SK-N-SH (cell line): ENCODE measurements around the gene IPCEF1. TPM values are rescaled to one million over a fixed set of nuclear protein-coding genes. Genes with fewer than 3 reads are reported as not detected.

Experiments used
- CTCF ChIA-PET: fragments of 300-600, 350-600 bp; formaldehyde crosslinking; extraction: SDS; loops from one replicate; lab custom pipeline; 2021; lab: Yijun Ruan, JAX
- POLR2A ChIA-PET: fragments of 350-600 bp; sonication (Branson Sonifier 250); formaldehyde crosslinking; extraction: SDS; loops from one replicate; lab custom pipeline; 2020; ENCODE audit warnings: antibody characterized with exemption, inconsistent platforms; lab: Yijun Ruan, JAX
- DNase-seq: peaks from one replicate; pipeline ENCODE4 v3.0.0; 2012
- H2AFZ ChIP-seq: fragments of 200-600 bp; sonication (generic); 2 replicates; pipeline ENCODE4 v1.8.1; 2016; ENCODE audit warnings: antibody characterized with exemption, mild to moderate bottlenecking, low read depth
- H3F3A ChIP-seq: fragments of 200-600 bp; sonication (generic); replicated peaks from 2 replicates; pipeline ENCODE3; 2016; ENCODE audit warnings: antibody characterized with exemption, mild to moderate bottlenecking; ENCODE audit not compliant: insufficient read depth
- H3K27ac ChIP-seq, 2 experiments: fragments of 200-500 bp in 1 of 2; fragments of 200-600 bp in 1 of 2; sonication (Bioruptor generic) in 1 of 2; sonication (generic), shearing (Covaris generic) in 1 of 2; 2 replicates each; pipeline versions ENCODE4 v1.5.1 to v1.6.1; 2014 to 2016; ENCODE audit warnings: low read depth in 2 of 2, inconsistent platforms in 1 of 2, low read length in 1 of 2, mild to moderate bottlenecking in 1 of 2, mixed read lengths in 1 of 2
- H3K27me3 ChIP-seq: fragments of 200-600 bp; sonication (generic), shearing (Covaris generic); 2 replicates; pipeline ENCODE4 v1.6.1; 2016; ENCODE audit warnings: mixed run types; ENCODE audit not compliant: insufficient read depth
- H3K36me3 ChIP-seq, 2 experiments: fragments of 200-500 bp in 1 of 2; fragments of 200-600 bp in 1 of 2; sonication (Bioruptor generic) in 1 of 2; sonication (generic) in 1 of 2; replicated peaks in 1 of 2; 2 replicates each; pipeline versions ENCODE3 to v1.5.1; 2014 to 2016; ENCODE audit warnings: low read length in 1 of 2, mild to moderate bottlenecking in 1 of 2; ENCODE audit not compliant: insufficient read depth in 2 of 2, control insufficient read depth in 1 of 2
- H3K4me1 ChIP-seq, 2 experiments: fragments of 200-500 bp in 1 of 2; fragments of 200-600 bp in 1 of 2; sonication (Bioruptor generic) in 1 of 2; sonication (generic), shearing (Covaris generic) in 1 of 2; 2 replicates each; pipeline versions ENCODE4 v1.5.1 to v1.6.1; 2014 to 2016; ENCODE audit warnings: low read depth in 1 of 2, low read length in 1 of 2, mixed run types in 1 of 2; ENCODE audit not compliant: insufficient read depth in 2 of 2, control insufficient read depth in 1 of 2
- H3K4me2 ChIP-seq: fragments of 200-600 bp; sonication (generic), shearing (Covaris generic); 2 replicates; pipeline ENCODE4 v1.6.1; 2017; ENCODE audit warnings: mixed run types
- H3K4me3 ChIP-seq, 2 experiments: fragments of 200-500 bp in 1 of 2; fragments of 200-600 bp in 1 of 2; sonication (Bioruptor generic) in 1 of 2; sonication (generic), shearing (Covaris generic) in 1 of 2; 2 replicates each; pipeline versions ENCODE4 v1.5.1 to v1.8.1; 2014 to 2016; ENCODE audit warnings: low read depth in 2 of 2, inconsistent platforms in 1 of 2, low read length in 1 of 2, mild to moderate bottlenecking in 1 of 2, mixed read lengths in 1 of 2, moderate library complexity in 1 of 2
- H3K79me2 ChIP-seq: fragments of 200-600 bp; sonication (generic); 2 replicates; pipeline ENCODE4 v1.8.1; 2017; ENCODE audit warnings: mild to moderate bottlenecking; ENCODE audit not compliant: insufficient read depth
- H3K9ac ChIP-seq: fragments of 200-600 bp; sonication (generic); 2 replicates; pipeline ENCODE4 v1.6.1; 2017; ENCODE audit warnings: mixed run types
- H3K9me2 ChIP-seq: fragments of 200-600 bp; sonication (generic); 2 replicates; pipeline ENCODE4 v1.6.1; 2017; ENCODE audit warnings: mixed run types
- H3K9me3 ChIP-seq: fragments of 200-600 bp; sonication (generic); 2 replicates; pipeline ENCODE4 v1.6.1; 2017; ENCODE audit warnings: mixed run types, mild to moderate bottlenecking, moderate library complexity
- H4K20me1 ChIP-seq: fragments of 200-600 bp; sonication (generic); 2 replicates; pipeline ENCODE4 v1.6.1; 2017; ENCODE audit warnings: mild to moderate bottlenecking, mixed run types; ENCODE audit not compliant: insufficient read depth
- CHD2 ChIP-seq: fragments of 150-350 bp; IDR thresholded peaks from 2 replicates; pipeline ENCODE4 v1.6.1; 2018; ENCODE audit warnings: low read length; ENCODE audit not compliant: partially characterized antibody
- EZH2phosphoT487 ChIP-seq: fragments of 200-600 bp; sonication (generic); IDR thresholded peaks from 2 replicates; pipeline ENCODE4 v1.6.1; 2017; ENCODE audit warnings: low read depth, mixed run types, mild to moderate bottlenecking, antibody characterized with exemption, moderate library complexity, borderline replicate concordance
- GABPA ChIP-seq: IDR thresholded peaks from 2 replicates; pipeline ENCODE4 v1.4.0; 2012; ENCODE audit warnings: low read depth, mild to moderate bottlenecking
- GATA2 ChIP-seq: sonication (generic); formaldehyde crosslinking; IDR thresholded peaks from 2 replicates; pipeline ENCODE4 v1.5.0; 2020; ENCODE audit warnings: mild to moderate bottlenecking, missing genetic modification reagents
- MEF2A ChIP-seq: IDR thresholded peaks from 2 replicates; pipeline ENCODE4 v1.4.0; 2012; ENCODE audit warnings: low read depth, borderline replicate concordance
- NFIC ChIP-seq: IDR thresholded peaks from 2 replicates; pipeline ENCODE4 v1.4.0; 2012; ENCODE audit warnings: borderline replicate concordance
- RCOR1 ChIP-seq: fragments of 150-350 bp; IDR thresholded peaks from 2 replicates; pipeline ENCODE4 v1.6.1; 2017; ENCODE audit warnings: antibody characterized with exemption, low read length
- SIN3A ChIP-seq: IDR thresholded peaks from 2 replicates; pipeline ENCODE4 v1.6.1; 2012; ENCODE audit warnings: low read depth, mild to moderate bottlenecking, low read length, moderate library complexity, borderline replicate concordance
- YY1 ChIP-seq: IDR thresholded peaks from 2 replicates; pipeline ENCODE4 v1.4.0; 2012; ENCODE audit warnings: low read depth, mild to moderate bottlenecking
- WGBS: methylation state at CpG from one replicate; pipeline ENCODE4 v1.1.6; 2017; ENCODE audit warnings: low lambda C conversion rate; 5-methylcytosine and 5-hydroxymethylcytosine counted together
- polyA plus RNA-seq, 3 experiments: library from polyadenylated mRNA; depleted of rRNA; stranded (reverse); fragments of >200 nt; gene quantifications; 2 replicates each; pipeline ENCODE4 v1.2.3, GENCODE V29; 2012
- TF ChIP-seq, protein P1 (sequence below): IDR thresholded peaks from 2 replicates; pipeline ENCODE4 v1.4.0; 2012; ENCODE audit warnings: low read depth, borderline replicate concordance
- TF ChIP-seq, protein P2 (sequence below): fragments of 150-350 bp; IDR thresholded peaks from 2 replicates; pipeline ENCODE4 v1.6.1; 2017; ENCODE audit warnings: antibody characterized with exemption, low read length, low read depth, borderline replicate concordance
- TF ChIP-seq, protein P3 (sequence below): fragments of 200-600 bp; sonication (generic); IDR thresholded peaks from 2 replicates; pipeline ENCODE4 v1.6.1; 2017; ENCODE audit warnings: antibody characterized with exemption, mild to moderate bottlenecking, moderate library complexity
- TF ChIP-seq, protein P4 (sequence below): IDR thresholded peaks from 2 replicates; pipeline ENCODE4 v1.6.1; 2012; ENCODE audit warnings: mild to moderate bottlenecking, low read depth, low read length, moderate library complexity

Gene IPCEF1
- polyA plus RNA-seq, 1 of the 3 experiments (the other 2 are of a cell fraction): not detected

DNA sequence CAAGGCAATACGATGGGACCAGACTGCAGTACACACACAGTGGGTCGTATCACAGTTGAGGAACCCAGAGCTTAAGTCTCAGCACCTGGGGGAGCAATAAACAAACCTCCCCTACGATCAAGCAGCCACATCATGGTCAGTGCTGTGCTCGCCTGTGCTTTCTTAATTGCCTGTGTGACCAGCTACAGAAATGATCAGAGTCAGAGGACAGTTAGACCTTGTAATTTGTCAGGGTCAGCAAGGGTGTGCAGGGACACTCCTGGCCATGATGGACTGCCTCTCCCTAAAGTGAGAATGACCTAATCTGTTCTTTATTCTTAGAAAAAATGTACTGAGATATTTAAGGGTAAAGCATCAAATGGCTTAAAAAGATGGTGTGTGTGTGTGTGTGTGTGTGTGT lies 239.1 kb downstream of the IPCEF1 start (continued):
- TF ChIP-seq, protein P1, sequence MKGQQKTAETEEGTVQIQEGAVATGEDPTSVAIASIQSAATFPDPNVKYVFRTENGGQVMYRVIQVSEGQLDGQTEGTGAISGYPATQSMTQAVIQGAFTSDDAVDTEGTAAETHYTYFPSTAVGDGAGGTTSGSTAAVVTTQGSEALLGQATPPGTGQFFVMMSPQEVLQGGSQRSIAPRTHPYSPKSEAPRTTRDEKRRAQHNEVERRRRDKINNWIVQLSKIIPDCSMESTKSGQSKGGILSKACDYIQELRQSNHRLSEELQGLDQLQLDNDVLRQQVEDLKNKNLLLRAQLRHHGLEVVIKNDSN: no peak

DNA sequence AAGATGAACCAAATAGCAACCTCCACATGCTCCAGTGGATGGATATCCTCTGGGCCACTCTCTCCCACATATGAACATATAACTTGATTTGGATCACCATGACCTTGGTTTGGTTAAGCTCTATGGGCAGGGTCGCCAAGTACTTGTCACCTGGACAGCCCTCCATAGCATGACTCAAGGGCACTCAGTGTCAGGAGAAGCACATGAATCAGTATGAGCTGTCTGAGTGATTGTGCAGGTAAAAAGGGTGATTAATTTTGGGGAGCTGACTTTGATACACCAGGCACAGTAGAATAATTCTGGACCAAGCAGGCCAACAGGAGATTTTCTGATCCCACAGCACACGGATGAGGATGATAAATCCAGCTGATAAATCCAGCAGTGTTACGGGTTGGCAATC lies 243.2 kb downstream of the IPCEF1 start:
- Histone ChIP-seq H3K27ac (no peak overlapping the region; a peak in 1 of 4 replicates), H4K20me1 (no peaks in the 10 kb centered on the region), H3K9ac (no peak overlapping the region), H3K27me3 (no peaks in the 10 kb centered on the region), H3K36me3 (no peaks in the 10 kb centered on the region), H3K4me3 (no peak overlapping the region), H3F3A (no peaks in the 10 kb centered on the region), H3K79me2 (no peaks in the 10 kb centered on the region), H3K4me2 (no peak overlapping the region)
- WGBS: 56% methylated on average over 3 of the region's 3 CpGs
- CTCF ChIA-PET: interaction anchor here (2.0 kb wide), 1 partner anchor 73 kb away, joined by 5 read pairs; no protein-coding TSS in a partner anchor
- DNase-seq: no peak
- POLR2A ChIA-PET: no interaction called here
- TF ChIP-seq RCOR1 (no peak), GATA2 (CRISPR knock-in tag) (no peak), CHD2 (no peak), MEF2A (no peak), SIN3A (no peak), GABPA (no peak), YY1 (no peak), NFIC (no peak), EZH2phosphoT487 (no peak)
- TF ChIP-seq, protein P2, sequence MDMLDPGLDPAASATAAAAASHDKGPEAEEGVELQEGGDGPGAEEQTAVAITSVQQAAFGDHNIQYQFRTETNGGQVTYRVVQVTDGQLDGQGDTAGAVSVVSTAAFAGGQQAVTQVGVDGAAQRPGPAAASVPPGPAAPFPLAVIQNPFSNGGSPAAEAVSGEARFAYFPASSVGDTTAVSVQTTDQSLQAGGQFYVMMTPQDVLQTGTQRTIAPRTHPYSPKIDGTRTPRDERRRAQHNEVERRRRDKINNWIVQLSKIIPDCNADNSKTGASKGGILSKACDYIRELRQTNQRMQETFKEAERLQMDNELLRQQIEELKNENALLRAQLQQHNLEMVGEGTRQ: no peak
- TF ChIP-seq, protein P1: no peak
- TF ChIP-seq, protein P3, sequence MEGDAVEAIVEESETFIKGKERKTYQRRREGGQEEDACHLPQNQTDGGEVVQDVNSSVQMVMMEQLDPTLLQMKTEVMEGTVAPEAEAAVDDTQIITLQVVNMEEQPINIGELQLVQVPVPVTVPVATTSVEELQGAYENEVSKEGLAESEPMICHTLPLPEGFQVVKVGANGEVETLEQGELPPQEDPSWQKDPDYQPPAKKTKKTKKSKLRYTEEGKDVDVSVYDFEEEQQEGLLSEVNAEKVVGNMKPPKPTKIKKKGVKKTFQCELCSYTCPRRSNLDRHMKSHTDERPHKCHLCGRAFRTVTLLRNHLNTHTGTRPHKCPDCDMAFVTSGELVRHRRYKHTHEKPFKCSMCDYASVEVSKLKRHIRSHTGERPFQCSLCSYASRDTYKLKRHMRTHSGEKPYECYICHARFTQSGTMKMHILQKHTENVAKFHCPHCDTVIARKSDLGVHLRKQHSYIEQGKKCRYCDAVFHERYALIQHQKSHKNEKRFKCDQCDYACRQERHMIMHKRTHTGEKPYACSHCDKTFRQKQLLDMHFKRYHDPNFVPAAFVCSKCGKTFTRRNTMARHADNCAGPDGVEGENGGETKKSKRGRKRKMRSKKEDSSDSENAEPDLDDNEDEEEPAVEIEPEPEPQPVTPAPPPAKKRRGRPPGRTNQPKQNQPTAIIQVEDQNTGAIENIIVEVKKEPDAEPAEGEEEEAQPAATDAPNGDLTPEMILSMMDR: no peak
- TF ChIP-seq, protein P4, sequence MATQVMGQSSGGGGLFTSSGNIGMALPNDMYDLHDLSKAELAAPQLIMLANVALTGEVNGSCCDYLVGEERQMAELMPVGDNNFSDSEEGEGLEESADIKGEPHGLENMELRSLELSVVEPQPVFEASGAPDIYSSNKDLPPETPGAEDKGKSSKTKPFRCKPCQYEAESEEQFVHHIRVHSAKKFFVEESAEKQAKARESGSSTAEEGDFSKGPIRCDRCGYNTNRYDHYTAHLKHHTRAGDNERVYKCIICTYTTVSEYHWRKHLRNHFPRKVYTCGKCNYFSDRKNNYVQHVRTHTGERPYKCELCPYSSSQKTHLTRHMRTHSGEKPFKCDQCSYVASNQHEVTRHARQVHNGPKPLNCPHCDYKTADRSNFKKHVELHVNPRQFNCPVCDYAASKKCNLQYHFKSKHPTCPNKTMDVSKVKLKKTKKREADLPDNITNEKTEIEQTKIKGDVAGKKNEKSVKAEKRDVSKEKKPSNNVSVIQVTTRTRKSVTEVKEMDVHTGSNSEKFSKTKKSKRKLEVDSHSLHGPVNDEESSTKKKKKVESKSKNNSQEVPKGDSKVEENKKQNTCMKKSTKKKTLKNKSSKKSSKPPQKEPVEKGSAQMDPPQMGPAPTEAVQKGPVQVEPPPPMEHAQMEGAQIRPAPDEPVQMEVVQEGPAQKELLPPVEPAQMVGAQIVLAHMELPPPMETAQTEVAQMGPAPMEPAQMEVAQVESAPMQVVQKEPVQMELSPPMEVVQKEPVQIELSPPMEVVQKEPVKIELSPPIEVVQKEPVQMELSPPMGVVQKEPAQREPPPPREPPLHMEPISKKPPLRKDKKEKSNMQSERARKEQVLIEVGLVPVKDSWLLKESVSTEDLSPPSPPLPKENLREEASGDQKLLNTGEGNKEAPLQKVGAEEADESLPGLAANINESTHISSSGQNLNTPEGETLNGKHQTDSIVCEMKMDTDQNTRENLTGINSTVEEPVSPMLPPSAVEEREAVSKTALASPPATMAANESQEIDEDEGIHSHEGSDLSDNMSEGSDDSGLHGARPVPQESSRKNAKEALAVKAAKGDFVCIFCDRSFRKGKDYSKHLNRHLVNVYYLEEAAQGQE: no peak
- TF ChIP-seq, all 33 proteins: peak for 0
- H3K9me2 ChIP-seq: no peaks in the 10 kb centered on the region
- H3K4me1 ChIP-seq: peaks cover 0 to 2% of the 10 kb centered on the region in 2 experiments; a peak in 1 of 4 replicates
- H3K9me3 ChIP-seq: no peaks in the 10 kb centered on the region
- H2AFZ ChIP-seq: no peak overlapping the region
